Measurements from ENCODE around the gene SH3BGRL.

Gene SH3BGRL

DNA sequence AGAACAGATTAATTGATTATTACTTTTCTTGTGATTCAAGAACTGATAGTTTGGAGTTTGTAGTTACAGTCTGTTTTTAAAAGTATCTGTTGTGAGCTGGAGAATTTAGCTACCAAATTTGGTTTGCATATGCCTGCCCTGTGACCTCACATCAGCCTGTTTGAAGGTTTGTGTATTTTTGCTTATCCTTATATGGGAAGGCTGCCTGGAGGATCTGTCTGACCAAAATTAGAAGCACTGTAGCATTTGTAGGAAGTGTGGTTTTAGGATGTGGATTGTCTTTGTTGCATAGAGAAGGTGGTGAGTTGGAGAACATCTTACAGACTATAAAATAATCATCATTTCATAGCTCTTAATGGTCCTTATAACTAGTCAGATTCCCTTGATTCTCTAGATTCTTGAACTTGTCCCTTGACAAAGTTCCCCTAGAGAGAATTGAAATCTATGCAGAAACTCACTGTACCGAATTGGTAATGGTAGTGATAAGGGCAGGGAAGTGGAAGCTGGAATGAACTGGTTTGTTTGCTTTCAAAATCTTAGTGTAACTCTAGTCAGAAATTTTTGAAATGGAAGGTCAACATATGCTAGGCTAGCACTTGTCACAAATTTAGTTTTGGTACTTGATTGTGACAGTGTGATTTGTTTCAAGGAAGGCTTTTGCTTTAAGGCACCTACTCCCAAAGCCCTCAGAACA lies 57.3 kb downstream of the SH3BGRL start:
- Histone ChIP-seq H3K27ac (peak overlapping the region; percentile 54), H3K36me3 (replicated peaks) (no peaks in the 10 kb centered on the region), H3K4me3 (ENCODE audit: low read depth, low read length) (no peak overlapping the region), H3K27me3 (replicated peaks) (no peaks in the 10 kb centered on the region)
- in situ Hi-C loops (cut with HindIII; ENCODE audit: low pct_ligation_motif_present, low sequenced_read_pairs), result no loop called here
- peak; percentile 18 for DNase-seq
- TF ChIP-seq, protein P1, sequence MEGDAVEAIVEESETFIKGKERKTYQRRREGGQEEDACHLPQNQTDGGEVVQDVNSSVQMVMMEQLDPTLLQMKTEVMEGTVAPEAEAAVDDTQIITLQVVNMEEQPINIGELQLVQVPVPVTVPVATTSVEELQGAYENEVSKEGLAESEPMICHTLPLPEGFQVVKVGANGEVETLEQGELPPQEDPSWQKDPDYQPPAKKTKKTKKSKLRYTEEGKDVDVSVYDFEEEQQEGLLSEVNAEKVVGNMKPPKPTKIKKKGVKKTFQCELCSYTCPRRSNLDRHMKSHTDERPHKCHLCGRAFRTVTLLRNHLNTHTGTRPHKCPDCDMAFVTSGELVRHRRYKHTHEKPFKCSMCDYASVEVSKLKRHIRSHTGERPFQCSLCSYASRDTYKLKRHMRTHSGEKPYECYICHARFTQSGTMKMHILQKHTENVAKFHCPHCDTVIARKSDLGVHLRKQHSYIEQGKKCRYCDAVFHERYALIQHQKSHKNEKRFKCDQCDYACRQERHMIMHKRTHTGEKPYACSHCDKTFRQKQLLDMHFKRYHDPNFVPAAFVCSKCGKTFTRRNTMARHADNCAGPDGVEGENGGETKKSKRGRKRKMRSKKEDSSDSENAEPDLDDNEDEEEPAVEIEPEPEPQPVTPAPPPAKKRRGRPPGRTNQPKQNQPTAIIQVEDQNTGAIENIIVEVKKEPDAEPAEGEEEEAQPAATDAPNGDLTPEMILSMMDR (IDR thresholded peaks at IDR 0.05; ENCODE audit: low read depth, low read length, missing control alignments), result no peak

DNA sequence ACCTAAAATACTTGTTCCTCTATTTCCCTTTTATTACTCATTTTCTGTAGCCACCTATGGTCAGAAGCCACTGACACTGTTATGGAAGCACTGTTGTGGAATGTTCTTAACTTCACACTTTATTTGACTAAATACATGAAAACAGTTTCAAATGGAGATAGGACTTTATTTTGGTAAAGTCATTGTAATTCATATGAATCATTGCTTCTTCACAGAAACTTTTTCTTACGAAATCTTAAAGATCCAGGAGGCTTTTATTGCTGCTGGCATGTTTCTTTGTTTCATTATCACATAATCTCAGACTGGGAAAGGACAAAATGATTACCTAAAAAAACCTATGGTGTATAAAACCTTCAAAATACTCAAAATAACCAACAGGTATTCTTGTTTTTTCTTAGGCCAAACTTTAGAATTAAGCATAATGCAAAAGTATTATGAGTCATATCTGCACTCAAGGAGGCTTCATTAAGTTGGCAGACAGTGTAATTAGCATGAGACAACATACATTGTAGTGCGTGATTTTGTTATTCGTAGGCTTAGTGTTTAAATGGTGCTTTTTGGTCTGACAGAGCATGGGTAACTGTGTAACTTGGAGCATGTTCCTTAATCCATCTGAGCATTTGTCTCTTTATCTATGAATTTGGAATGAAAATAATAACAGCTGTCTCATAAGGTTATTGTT lies 58.0 kb downstream of the SH3BGRL start:
- H3K36me3 ChIP-seq (replicated peaks), result no peaks in the 10 kb centered on the region
- in situ Hi-C loops (cut with HindIII; ENCODE audit: low pct_ligation_motif_present, low sequenced_read_pairs), result no loop called here
- H3K27ac ChIP-seq, result peak overlapping the region; percentile 54
- no peaks in the 10 kb centered on the region for H3K27me3 ChIP-seq (replicated peaks)
- no peak overlapping the region for H3K4me3 ChIP-seq (ENCODE audit: low read depth, low read length)
- DNase-seq, result no peak
- TF ChIP-seq, protein P1 (IDR thresholded peaks at IDR 0.05; ENCODE audit: low read depth, low read length, missing control alignments), result no peak

DNA sequence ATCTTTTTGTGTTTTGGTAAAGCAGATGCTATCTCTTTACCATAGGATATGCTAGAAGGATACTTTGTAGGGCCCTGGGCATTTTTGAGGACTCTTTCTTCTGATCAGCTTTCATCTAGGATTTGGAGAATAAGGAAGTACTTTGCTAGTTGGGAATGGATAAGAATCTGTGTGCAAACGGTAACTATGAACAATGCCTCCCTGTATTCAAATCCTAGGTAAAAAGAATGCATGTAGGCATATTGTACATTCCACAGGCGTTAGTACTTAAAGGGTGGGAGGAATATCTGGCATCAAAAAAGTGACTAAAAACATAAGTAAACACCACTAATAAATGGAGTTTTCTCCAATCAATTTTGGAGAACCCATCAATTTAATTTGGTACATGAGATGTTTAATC lies 59.7 kb downstream of the SH3BGRL start:
- Histone ChIP-seq H3K27ac (peak overlapping the region; percentile 61), H3K4me3 (ENCODE audit: low read depth, low read length) (no peak overlapping the region), H3K27me3 (replicated peaks) (no peaks in the 10 kb centered on the region), H3K36me3 (replicated peaks) (no peaks in the 10 kb centered on the region)
- DNase-seq, result peak; percentile 18
- in situ Hi-C loops (cut with HindIII; ENCODE audit: low pct_ligation_motif_present, low sequenced_read_pairs), result no loop called here
- TF ChIP-seq, protein P1 (IDR thresholded peaks at IDR 0.05; ENCODE audit: low read depth, low read length, missing control alignments), result no peak

DNA sequence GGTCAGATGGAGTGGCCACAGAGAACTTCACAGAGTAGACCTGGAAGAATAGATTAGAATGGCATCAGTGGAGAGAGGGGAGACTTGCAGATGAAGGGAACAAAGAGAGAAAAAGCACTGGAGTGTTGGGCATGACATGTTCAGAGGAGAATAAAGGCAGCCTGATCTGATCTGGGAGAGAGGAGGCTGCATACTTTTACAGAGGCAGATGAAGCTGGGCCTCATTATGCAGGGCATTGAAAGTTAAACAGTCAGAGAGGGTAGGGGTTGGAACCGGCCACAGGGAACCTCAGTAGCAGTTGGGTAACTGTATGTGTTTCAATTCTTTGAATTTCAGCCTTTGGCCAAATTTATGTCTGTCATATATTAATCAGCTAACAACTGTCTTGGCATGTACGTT lies 61.2 kb downstream of the SH3BGRL start:
- TF ChIP-seq, protein P1 (IDR thresholded peaks at IDR 0.05; ENCODE audit: low read depth, low read length, missing control alignments), result no peak
- no peaks in the 10 kb centered on the region for H3K27me3 ChIP-seq (replicated peaks)
- H3K27ac ChIP-seq, result no peak overlapping the region
- DNase-seq, result no peak
- no peaks in the 10 kb centered on the region for H3K36me3 ChIP-seq (replicated peaks)
- in situ Hi-C loops (cut with HindIII; ENCODE audit: low pct_ligation_motif_present, low sequenced_read_pairs), result no loop called here
- H3K4me3 ChIP-seq (ENCODE audit: low read depth, low read length), result no peak overlapping the region

DNA sequence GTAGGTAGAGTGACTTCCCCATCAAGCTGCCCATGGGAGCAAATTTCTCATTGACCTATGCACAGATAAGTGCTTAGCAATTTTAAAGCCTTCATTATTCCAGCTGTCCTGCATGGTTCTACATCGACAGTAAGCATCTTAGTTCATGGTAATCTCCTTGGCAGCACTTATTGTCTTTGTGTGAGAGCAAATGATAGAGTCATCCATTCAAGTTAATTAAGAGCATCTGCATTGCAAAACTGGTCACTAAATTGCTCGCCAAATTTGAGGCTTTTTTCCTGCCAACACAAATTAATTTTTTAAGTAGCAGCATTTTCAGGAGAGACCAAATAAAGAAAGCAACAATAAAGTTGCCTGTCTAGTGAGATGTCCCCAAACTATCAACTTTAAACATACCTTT lies 76.7 kb downstream of the SH3BGRL start:
- H3K36me3 ChIP-seq (replicated peaks), result no peaks in the 10 kb centered on the region

More for the DNA sequence above, 76.7 kb downstream of the SH3BGRL start:
- in situ Hi-C loops (cut with HindIII; ENCODE audit: low pct_ligation_motif_present, low sequenced_read_pairs), result no loop called here
- TF ChIP-seq, protein P1 (IDR thresholded peaks at IDR 0.05; ENCODE audit: low read depth, low read length, missing control alignments), result no peak
- Histone ChIP-seq H3K27ac (no peak overlapping the region), H3K27me3 (replicated peaks) (no peaks in the 10 kb centered on the region), H3K4me3 (ENCODE audit: low read depth, low read length) (no peak overlapping the region)
- no peak for DNase-seq
